Brain microvascular endothelial cell (primary cell): ENCODE results near the gene SLC66A2.

Source experiments
- DNase-seq: peaks from one replicate; pipeline ENCODE4 v3.0.0-alpha.2; 2020
- H3K27ac ChIP-seq: fragments of 250-450 bp; sonication (Bioruptor Pico); 2 replicates; pipeline ENCODE4 v1.5.1; 2020; ENCODE audit warnings: mild to moderate bottlenecking, moderate library complexity
- H3K27me3 ChIP-seq: fragments of 250-450 bp; sonication (Bioruptor Pico); replicated peaks from 2 replicates; pipeline ENCODE4 v1.5.1; 2020; ENCODE audit warnings: mild to moderate bottlenecking
- H3K36me3 ChIP-seq: fragments of 250-450 bp; sonication (Bioruptor Pico); replicated peaks from 2 replicates; pipeline ENCODE4 v1.5.1; 2020; ENCODE audit warnings: mild to moderate bottlenecking
- H3K4me3 ChIP-seq: 2 replicates; pipeline ENCODE4 v1.5.1; 2011; ENCODE audit warnings: low read depth, mild to moderate bottlenecking, control low read depth, low read length, moderate library complexity
- in situ Hi-C: cut with HindIII; loops from 2 replicates; pipeline ENCODE4 v1.10.0; 2017; ENCODE audit warnings: low sequenced_read_pairs, low pct_ligation_motif_present
- TF ChIP-seq, protein P1 (sequence below): IDR thresholded peaks from 2 replicates; pipeline ENCODE4 v1.5.1; 2011; ENCODE audit warnings: low read depth, mild to moderate bottlenecking, moderate library complexity, low read length, control low read depth, inconsistent platforms; ENCODE audit errors: missing control alignments

The SLC66A2 gene

DNA sequence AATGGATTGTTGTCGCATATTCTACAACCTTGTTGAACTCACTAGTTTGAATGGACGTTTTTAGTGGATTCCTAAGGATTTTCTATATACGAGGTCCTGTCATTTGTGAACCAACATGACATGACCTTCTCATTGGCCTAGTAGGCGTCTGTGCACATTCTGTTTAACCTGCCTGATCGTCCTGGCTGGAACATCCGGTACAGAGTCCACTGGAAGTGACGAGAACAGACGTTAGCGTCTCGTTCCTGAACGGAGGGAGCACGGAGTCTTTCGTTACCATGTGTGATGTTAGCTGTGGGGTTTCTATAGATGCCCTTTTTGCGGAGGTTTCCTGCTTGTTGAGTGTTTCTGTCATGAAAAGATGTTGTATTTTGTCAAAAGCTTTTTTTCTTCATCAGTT, 61.9 kb downstream of the SLC66A2 start:
- in situ Hi-C loops = no loop called here
- TF ChIP-seq, protein P1, sequence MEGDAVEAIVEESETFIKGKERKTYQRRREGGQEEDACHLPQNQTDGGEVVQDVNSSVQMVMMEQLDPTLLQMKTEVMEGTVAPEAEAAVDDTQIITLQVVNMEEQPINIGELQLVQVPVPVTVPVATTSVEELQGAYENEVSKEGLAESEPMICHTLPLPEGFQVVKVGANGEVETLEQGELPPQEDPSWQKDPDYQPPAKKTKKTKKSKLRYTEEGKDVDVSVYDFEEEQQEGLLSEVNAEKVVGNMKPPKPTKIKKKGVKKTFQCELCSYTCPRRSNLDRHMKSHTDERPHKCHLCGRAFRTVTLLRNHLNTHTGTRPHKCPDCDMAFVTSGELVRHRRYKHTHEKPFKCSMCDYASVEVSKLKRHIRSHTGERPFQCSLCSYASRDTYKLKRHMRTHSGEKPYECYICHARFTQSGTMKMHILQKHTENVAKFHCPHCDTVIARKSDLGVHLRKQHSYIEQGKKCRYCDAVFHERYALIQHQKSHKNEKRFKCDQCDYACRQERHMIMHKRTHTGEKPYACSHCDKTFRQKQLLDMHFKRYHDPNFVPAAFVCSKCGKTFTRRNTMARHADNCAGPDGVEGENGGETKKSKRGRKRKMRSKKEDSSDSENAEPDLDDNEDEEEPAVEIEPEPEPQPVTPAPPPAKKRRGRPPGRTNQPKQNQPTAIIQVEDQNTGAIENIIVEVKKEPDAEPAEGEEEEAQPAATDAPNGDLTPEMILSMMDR = no peak
- H3K4me3 ChIP-seq = no peak overlapping the region
- no peaks in the 10 kb centered on the region for H3K27me3 ChIP-seq
- DNase-seq = no peak
- H3K36me3 ChIP-seq = no peaks in the 10 kb centered on the region
- no peak overlapping the region for H3K27ac ChIP-seq

DNA sequence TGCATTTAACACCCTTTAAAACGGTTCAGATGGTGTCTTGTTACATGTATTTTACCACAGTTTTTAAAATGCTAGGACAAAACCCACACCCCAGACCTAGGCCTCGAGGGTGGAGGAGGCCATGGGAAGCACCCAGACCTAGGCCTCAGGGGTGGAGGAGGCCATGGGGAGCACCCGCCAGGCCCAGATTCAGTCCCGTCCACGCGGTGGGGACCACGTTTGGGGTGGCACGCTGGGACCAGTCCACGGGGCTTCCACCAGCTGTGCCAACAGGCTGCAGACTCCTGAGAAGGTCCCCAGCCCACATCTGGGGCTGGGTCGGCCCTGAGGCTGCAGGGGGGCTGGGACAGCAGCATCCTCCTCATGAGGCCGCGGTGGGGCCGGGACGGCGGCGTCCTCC, 63.4 kb downstream of the SLC66A2 start:
- H3K27ac ChIP-seq = no peak overlapping the region
- no peaks in the 10 kb centered on the region for H3K27me3 ChIP-seq
- TF ChIP-seq, protein P1 = no peak
- H3K4me3 ChIP-seq = no peak overlapping the region
- in situ Hi-C loops = no loop called here
- H3K36me3 ChIP-seq = no peaks in the 10 kb centered on the region
- no peak for DNase-seq

DNA sequence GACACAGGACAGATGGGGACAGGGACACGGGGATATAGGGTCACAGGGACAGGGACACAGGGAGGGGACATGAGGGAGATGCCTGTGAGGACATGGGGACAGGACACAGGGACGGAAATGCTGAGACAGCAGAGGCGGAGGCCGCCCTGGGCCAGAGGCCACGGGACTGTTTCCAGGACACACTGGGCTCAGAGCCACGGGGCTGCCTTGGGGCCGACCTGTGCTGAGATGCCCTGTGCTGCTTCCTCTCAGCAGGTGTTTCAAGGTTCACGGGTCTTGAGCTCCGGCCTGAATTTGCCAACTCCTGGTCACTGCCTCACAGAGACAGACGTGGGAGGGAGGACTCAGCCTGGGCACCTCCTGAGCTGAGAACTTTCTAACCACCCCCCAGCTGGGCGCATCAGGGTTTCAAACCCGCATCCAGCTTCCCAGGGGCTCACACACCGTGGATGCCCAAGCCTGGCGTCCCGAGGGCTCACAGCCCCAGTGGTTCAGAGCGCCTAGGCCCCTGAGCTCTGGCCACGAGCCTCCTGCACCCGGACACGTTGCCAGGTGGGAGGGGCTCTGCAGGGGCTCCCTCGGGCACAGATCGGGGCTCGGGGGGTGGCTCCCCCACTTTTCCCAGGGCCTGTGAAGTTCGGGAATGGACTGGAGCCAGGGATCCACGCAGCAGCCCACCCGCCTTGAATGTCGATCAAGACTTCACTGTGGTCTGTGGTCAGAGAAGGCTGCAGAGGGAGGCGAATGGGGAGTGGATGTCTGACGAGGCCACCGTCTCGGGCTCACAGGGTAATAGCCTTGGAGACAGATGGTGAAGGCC, 64.1 kb downstream of the SLC66A2 start:
- H3K36me3 ChIP-seq = no peaks in the 10 kb centered on the region
- no peaks in the 10 kb centered on the region for H3K27me3 ChIP-seq
- no peak overlapping the region for H3K27ac ChIP-seq
- no peak overlapping the region for H3K4me3 ChIP-seq
- TF ChIP-seq, protein P1 = no peak
- no peak for DNase-seq
- in situ Hi-C loops = no loop called here

DNA sequence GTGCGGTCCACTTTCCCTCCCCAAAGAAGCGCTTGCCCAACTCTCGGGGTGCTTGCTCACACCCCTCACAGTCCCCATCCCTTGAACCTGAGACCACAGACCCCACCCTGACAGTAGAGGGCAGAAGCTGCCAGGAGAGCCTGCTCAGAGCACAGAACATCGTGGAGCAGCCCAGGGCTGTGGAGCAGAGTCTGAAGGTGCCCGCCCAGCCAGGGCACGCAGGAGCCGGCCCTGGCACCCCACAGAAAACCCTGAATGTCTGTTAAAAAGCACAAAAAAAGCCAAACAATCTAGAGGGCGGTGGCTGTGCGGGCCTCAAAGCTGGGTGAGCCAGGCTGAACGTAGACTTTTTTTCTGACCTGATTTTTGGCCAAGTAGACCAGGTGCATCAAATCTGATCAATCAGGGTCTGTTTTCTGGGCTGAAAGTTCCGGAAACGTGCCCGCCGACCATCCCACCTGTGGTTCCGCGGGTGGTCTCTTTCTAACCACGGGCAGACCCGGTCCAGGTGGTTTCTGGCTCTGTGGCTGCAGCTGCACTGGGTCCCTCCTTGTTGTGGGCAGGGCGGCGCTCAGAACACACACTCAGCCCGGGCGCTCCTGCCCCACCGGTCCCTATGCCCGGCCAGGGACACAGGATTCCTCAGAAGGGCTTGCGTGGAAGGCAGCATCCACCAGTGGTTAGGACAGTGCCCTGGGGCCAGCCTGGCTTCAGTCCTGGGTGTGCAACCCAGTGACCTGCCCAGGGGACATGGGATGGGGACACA, 66.3 kb downstream of the SLC66A2 start:
- DNase-seq = no peak
- TF ChIP-seq, protein P1 = no peak
- H3K36me3 ChIP-seq = no peaks in the 10 kb centered on the region
- no peak overlapping the region for H3K27ac ChIP-seq
- no peaks in the 10 kb centered on the region for H3K27me3 ChIP-seq
- in situ Hi-C loops = no loop called here
- no peak overlapping the region for H3K4me3 ChIP-seq

DNA sequence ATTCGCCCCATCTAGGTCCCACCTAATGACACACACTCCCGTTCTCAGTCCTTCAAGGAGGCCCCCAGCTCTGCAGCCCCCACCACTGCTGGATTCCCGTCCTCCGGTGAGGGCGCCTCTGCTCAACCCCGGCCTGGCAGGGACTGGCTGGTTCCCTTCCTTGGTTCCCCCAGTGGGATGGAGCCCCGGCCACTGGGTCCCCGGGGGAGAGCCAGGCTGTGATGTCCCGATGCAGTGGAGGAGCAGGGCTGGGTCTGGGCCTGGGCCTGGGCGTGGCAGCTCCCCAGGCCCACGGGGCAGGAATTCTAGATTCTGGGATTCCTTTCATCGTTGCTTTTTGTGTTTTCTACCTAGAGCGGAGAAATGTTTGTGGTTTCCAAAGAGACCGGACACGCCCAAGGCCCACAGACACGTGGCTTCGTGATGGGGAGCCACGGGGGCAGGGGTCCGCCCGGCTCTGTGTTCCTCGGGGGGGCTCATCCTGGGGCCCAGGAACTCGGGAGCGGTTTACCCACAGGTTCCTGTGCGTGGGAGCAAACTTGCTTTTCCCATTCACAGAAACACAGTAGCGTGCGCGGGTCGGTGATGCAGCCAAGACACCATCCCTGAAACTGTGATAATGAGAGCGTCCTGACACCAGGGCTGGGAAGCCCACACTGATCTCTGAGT, 67.0 kb downstream of the SLC66A2 start:
- Histone ChIP-seq H3K27me3 (no peaks in the 10 kb centered on the region), H3K36me3 (no peaks in the 10 kb centered on the region), H3K27ac (no peak overlapping the region), H3K4me3 (no peak overlapping the region)
- TF ChIP-seq, protein P1 = no peak
- in situ Hi-C loops = no loop called here
- no peak for DNase-seq
